Gastroesophageal sphincter (tissue), 3 donors: ENCODE data around the gene ZNF836.

ENCODE experiments used
- POLR2AphosphoS5 ChIP-seq: sonication (generic); formaldehyde crosslinking; IDR thresholded peaks from one replicate; pipeline ENCODE4 v1.6.1; 2017; ENCODE audit warnings: antibody characterized with exemption
- TF ChIP-seq, protein P1 (sequence below), 4 experiments: fragments of 200-600 bp in 2 of 4; fragments of 450-650 bp in 2 of 4; sonication (generic) in 1 of 4; IDR thresholded peaks; one replicate each; pipeline ENCODE4 v1.5.1; 2017 to 2019; ENCODE audit warnings: antibody characterized with exemption in 4 of 4, mild to moderate bottlenecking in 2 of 4, moderate library complexity in 2 of 4

DNA sequence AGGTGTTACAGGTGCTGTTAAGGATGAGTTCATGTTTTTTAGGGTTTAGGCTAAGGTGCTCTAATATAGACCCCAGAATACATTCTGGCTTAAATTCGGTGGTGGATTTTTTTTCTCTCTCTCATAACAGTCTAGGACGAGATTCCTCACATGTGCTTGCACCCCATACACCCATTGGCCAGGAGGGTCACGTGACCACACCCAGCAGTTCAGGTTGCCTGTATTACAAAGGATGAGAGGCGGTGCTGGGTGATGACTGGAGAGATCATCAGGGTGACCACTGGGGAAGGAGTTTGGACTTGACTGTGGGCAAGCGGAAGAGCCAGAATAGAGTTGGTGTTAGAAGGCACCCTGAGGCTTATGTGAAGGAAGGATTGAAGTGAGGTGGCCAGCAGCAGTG, 46.2 kb upstream of the ZNF836 start:
- no peak for TF ChIP-seq POLR2AphosphoS5
- TF ChIP-seq, protein P1, sequence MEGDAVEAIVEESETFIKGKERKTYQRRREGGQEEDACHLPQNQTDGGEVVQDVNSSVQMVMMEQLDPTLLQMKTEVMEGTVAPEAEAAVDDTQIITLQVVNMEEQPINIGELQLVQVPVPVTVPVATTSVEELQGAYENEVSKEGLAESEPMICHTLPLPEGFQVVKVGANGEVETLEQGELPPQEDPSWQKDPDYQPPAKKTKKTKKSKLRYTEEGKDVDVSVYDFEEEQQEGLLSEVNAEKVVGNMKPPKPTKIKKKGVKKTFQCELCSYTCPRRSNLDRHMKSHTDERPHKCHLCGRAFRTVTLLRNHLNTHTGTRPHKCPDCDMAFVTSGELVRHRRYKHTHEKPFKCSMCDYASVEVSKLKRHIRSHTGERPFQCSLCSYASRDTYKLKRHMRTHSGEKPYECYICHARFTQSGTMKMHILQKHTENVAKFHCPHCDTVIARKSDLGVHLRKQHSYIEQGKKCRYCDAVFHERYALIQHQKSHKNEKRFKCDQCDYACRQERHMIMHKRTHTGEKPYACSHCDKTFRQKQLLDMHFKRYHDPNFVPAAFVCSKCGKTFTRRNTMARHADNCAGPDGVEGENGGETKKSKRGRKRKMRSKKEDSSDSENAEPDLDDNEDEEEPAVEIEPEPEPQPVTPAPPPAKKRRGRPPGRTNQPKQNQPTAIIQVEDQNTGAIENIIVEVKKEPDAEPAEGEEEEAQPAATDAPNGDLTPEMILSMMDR (IDR thresholded peaks at IDR 0.05) = no peak
